HG02623 (cell line): ENCODE results near the gene PRSS36.

Experiments
- ATAC-seq: cut with Tn5 transposase; IDR thresholded peaks from one replicate; pipeline ENCODE4 v1.9.1; 2021; ENCODE audit warnings: moderate library complexity; ENCODE audit not compliant: unreplicated experiment

Gene PRSS36

DNA sequence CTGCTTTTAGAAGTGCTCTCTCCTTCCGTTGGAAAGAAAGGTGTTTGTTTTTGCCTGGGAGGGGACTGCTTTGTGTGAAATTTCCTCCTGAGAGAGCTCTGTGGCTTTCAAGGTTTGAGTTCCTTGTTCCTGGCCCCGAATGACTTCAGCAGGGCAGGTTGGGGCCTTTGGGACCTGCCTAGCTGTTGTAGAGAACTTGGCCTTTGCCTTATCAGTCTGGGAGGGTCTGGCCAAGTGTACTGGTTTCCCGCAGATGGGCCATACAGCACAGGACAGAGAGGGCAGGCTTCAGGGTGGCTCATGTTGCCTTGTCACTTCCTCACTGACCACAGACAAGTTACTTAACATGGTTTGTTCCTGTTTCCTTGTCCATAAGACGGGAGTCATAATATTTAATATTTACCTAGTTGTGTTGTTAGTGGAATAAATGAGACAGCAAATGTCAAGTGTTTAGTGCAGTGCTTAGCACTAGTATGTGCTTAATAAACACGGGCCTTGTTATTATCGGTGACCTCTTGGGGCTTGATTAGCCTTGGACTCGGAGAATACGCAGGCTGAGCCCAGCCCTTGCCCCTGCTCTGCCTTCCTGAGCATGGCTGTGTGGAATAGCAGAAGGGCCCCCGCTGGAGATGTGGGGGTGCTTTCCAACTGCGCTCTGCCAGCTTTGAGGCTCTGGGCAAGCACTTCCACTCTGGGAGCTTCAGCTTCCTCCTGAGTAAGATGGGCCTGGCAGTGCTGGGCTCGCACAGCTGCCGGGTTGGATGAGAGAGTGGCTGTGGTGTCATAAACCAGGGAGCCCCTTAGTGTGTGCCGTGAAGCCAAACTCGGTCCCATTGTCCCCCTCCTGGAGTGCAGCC lies 20.9 kb downstream of the PRSS36 start:
- ATAC-seq, result no peak

DNA sequence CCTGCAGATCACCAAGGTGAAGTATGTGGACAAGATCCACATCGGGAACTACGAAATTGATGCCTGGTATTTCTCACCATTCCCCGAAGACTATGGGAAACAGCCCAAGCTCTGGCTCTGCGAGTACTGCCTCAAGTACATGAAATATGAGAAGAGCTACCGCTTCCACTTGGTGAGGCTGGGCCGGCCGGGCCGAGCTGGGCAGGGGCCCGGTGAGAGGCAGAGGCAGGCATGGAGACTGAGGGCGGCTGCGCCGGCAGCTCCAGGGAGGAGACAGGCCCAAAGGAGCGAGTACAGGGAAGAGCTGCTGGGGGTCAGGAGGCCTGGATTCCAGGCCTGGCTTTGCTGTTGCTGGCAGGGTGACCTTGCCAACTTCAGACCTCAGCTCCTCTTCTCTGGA lies 22.7 kb downstream of the PRSS36 start:
- no peak for ATAC-seq

DNA sequence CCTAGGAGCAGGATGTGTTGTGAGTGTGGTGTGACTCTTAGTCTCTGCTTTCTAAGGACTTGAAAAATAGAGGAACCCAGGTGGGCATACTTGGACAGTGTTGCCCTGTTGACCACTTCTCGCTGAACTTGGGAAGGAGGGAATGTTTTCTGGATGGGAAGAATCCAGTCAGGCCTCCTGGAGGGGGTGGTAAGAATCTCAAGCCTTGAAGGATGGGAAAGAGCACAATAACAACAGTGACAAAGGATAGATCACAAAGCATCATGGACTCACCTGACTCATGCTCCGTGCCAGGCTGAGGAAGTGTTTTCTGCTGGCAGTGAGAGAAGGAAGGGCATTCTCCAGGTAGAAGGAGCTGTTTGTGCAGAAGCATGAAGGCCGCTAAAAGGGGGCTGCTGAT lies 24.0 kb downstream of the PRSS36 start:
- ATAC-seq, result no peak

DNA sequence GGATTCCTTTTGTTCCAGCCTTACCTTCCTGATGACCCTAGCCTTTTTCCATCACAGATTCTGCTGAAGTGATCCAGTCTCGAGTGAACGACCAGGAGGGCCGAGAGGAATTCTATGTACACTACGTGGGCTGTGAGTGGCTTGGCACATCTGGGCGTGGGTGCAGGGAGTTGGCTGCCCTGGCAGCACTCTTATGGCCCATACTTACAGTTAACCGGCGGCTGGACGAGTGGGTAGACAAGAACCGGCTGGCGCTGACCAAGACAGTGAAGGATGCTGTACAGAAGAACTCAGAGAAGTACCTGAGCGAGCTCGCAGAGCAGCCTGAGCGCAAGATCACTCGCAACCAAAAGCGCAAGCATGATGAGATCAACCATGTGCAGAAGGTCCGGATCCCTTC lies 29.7 kb downstream of the PRSS36 start:
- ATAC-seq, result no peak

DNA sequence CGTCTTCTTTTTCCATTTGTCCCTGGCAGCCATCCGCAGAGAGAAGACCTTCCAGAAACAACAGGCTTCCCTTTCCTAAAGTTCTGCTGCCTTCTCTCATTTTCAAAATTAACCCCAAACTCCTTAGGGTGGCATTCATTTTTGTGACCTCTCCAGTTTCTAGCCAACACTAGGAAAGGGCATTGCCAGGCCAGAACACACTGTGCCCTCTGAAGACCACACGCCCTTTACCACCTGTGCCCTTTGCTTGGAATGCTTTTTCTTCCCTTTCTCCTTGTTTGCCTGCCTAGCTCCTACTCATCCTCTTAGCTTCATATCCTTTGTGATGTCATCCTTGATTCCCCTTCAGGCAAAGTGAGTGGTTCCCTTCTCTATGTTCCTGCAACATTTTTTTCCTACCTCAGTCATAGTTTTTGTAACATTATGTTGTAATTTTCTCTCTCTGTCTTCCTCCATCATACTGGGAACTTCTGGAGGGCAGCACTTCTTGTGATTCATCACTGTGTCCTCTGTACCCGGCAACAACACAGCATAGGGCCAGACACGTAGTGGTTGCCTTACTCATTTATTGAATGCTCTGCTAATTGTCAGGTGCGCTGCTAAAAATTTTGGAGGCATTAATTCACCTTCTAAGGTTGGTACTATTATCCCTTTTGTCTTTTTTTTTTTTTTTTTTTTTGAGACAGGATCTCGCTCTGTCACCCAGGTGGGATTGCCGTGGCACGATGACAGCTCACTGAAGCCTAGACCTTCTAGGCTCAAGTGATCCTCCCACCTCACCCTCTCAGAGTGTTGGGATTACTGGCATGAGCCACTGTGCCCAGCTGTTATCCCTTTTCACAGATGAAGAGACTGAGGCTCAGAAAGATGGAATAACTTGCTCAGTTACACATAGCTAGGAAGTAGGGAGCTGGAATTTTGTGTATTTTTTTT lies 31.4 kb downstream of the PRSS36 start:
- ATAC-seq, result no peak

DNA sequence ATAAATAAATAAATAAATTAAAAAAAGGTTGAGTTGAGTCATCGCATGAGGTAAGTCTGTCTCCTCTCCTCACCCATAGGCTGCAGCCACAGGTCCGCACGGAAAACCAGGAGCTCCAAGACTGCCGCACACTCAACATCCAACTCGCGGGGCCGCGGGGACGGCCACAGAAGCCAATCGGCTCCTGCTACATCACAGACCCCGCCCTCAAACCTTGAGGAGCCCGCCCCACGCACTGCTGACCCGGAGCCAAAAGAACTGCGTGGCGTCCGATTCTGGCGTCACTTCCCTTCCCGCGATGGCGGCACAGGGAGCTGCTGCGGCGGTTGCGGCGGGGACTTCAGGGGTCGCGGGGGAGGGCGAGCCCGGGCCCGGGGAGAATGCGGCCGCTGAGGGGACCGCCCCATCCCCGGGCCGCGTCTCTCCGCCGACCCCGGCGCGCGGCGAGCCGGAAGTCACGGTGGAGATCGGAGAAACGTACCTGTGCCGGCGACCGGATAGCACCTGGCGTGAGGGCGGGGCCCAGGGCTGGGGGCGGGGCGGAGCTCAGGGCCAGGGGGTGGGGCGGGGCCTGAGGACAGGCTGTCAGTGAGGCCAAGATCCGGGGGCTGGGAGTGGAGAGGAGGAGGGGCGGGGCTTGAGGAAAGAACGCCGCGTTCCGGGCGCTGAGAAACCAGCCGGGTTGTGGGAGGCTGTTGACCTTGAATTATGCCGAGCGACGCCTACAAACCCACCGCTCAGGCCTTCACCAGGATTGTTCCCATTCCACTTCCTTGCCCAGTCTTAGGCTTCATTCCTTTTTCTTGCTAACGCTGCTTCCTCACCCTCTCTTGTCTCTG lies 32.3 kb downstream of the PRSS36 start, which contains the start of gene KAT8:
Gene KAT8 (plus strand): TSS at position 281 of the 839 bp plus-strand sequence. CDS start 18 bp downstream, at position 299.
- peak; percentile 84 for ATAC-seq

DNA sequence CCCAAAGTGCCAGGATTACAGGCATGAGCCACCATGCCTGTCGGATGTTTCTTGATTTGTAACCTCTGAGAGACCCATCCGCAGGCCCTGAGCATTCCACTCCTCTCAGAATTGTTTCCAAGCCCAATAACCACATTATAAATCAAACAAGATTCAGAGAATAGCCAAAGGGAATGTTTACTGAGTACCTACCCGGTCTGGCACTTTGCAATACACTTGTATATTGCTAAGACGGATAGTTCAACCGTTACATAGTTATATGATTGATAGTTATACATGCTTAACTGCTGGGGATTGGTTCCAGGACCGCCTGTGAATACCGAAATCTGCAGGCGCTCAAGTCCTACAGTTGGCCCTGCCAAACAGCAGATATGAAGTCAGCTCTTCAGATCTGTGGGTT lies 35.4 kb downstream of the PRSS36 start:
- ATAC-seq, result no peak

DNA sequence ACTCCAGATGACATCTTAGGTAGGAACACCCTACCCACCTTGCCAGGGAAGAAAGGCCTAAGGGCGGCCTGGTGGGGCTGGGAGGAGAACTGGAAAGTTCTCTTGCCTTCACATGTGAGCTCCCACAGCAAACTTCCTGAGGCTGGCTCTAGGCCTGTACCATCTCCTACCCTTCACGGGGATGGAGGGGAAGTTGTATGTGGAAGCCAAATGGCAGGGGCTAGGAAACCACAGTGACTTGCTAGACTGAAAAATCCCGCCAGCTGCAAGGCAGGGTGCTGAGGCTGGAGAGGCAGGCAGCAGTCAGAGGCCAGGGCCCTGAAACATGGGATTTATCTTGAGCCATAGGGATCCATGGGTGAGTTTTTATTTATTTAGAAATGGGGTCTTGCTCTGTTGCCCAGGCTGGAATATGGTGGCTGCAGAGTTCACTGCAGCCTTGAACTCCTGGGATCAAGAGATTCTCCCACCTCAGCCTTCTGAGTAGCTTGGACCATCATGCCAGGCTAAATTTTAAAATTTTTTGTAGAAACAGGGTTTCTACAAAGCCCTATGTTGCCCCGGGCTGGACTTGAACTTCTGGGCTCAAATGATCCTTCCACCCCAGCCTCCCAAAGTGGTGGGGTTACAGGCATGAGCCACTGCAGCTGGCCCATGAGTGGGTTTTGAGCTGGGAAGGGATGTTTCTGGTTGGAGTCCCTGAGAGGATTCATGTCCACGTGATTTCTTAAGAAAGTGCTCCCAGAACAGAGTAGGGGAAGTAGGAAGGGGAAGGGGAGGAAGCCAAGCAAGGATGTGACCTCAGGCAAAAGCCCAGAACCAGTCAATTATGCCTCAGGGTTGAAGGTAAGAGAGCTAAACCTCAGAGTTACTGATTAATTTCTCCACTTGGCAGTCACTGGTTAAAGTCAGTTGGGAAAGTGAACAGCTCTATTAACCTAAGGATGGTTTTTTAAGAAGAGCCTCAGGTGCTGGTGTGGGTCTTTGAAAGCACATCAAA lies 36.4 kb downstream of the PRSS36 start:
- no peak for ATAC-seq

DNA sequence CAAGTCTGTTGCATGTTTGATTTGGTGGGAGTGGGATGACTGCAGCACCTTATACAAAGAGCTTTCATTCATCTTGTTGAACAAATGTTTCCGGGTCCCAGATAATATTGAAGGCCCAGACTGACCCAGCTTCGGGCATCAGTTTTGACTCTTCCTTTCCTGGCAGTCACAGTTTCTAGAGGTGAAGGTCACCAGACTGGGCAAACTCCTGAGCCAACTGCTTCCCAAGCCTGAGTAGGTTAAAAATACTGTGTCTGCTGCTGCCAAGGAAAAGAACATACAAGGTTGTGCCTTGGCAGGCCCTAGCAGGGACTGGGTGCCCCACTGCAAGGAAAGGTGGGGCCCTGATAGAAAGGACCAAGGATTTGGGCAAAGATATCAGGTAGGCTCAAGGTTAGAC lies 37.2 kb downstream of the PRSS36 start:
- no peak for ATAC-seq

DNA sequence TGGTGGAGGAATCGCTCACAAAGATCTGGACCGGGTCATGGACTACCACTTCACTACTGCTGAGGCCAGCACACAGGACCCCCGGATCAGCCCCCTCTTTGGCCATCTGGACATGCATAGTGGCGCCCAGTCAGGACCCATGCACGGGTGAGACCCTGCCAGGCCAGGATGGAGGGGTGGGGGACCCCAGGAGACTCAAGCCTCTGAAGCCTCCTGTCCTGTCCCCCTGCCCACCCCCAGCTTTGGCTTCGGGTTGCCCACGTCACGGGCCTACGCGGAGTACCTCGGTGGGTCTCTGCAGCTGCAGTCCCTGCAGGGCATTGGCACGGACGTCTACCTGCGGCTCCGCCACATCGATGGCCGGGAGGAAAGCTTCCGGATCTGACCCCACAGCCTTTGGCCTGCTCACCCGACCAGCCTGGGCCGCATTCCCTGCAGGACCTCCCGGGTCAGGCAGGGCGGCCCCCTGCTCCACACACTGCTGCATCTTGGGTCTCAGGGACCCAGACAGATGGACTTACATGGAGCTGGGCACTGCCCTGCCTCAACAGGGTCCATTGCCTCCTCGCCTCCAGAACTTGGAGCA lies 37.9 kb downstream of the PRSS36 start:
- ATAC-seq, result no peak

DNA sequence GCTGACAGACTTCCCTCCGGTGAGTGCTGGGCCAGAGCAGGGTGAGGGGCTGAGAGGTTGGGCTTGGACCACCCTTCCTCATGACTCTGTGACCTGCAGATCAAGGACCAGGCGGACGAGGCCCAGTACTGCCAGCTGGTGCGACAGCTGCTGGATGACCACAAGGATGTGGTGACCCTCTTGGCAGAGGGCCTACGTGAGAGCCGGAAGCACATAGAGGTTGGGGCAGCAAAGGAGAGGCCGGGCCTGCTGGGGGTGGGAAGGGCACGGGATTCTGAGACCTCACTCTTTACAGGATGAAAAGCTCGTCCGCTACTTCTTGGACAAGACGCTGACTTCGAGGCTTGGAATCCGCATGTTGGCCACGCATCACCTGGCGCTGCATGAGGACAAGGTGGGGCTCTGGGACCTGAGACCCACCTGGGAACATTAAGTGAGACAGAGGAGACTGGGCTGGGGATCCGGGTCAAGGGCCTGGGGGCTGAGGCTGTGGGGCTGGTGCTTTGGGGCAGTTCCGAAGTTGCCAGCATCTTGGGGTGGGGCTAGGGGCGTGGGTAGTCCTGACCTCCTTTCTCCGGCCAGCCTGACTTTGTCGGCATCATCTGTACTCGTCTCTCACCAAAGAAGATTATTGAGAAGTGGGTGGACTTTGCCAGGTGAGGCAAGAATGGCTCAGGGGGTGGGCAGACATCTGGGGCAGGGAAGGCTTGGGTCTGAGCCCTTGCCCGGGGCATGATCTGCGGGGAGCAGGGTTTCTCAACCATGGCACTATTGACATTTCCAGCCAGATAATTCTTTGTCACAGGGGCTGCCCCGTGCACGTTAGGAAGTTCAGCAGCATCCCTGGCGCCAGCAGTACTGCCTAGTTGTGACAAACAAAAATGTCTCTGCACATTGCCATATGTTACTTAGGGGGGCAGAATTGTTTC lies 39.5 kb downstream of the PRSS36 start:
- ATAC-seq, result no peak

DNA sequence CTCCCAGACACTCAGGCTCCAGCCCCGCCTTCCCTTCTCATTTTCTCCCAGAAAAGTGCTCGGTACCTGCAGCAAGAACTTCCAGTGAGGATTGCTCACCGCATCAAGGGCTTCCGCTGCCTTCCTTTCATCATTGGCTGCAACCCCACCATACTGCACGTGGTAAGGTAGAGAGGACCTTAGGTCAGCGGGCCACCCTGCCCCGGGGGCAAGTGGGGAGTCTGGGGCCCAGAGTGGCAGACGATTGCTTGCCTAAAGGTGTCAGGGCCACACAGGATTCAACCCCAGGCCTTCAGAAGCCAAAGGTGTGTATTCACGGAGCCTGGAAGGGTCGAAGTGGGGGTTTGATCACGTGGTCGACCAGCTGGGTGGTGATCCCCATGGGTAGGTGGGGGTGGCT lies 40.2 kb downstream of the PRSS36 start:
- ATAC-seq, result no peak

DNA sequence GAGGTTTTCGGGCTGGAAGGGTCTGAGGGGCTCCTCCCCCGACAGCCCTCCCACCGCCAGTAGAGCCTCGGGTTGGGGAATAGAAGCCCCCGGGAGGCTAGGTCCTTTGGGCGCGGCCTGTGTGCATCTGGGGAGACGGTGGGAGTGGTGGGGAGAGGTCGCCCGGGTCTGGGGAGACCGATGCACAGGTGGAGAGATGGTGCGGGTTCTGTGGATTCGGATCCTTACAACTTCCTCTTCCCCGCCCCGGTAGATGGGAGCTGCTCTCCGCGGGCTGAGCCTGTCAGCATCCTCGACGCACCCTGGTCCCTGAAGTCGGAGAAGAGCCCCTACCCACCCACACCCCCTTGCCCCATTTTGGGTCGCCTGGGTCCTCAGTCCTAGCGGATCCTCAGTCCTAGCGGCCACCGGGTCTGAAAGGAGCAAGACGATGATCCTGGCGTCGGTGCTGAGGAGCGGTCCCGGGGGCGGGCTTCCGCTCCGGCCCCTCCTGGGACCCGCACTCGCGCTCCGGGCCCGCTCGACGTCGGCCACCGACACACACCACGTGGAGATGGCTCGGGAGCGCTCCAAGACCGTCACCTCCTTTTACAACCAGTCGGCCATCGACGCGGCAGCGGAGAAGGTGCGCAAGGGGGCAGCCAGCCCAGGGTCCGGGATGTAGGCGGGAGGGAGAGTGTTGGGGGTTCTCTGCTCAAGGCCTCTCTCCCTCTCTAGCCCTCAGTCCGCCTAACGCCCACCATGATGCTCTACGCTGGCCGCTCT lies 40.9 kb downstream of the PRSS36 start:
- ATAC-seq, result no peak

DNA sequence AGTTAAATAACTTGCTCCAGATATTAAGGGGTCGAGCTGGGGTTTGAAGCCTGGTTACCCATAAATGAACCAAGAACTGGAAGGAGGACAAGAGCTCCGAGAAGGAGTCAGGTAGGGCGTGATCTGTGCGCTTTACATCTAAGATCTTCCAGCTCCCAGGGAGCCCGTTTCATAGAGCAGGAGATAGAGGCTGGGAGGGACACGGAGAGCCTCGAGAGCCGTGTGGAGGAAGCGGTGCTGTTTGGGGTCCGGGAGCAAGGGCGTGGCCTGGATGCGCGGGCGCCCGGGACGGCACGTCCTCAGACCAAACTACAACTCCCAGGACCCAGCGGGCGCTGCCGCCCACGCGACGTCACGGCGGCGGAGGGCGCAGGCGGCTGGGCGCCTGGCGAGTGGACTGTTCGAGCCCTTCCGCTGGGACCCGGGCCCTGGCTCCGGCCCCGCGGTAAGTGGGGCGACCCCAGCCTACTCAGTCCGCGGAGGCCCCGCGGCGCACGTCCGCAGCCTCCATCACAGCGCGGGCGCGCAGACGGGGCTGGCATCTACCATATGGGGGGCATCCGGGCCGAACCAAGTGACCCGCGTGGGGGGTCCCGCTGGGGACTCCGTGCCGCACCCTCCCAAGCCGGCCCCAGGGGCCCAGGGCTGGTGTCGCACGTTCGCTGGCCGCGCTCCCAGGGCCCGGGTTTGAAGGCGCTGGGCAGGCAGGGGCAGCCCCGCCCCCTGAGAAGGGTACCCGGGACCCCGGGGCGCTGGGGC lies 41.7 kb downstream of the PRSS36 start, which contains the start of gene BCKDK:
Gene BCKDK (plus strand): TSS at position 352 of the 759 bp plus-strand sequence. CDS start 838 bp downstream, outside the sequence.
- peak; percentile 78 for ATAC-seq

DNA sequence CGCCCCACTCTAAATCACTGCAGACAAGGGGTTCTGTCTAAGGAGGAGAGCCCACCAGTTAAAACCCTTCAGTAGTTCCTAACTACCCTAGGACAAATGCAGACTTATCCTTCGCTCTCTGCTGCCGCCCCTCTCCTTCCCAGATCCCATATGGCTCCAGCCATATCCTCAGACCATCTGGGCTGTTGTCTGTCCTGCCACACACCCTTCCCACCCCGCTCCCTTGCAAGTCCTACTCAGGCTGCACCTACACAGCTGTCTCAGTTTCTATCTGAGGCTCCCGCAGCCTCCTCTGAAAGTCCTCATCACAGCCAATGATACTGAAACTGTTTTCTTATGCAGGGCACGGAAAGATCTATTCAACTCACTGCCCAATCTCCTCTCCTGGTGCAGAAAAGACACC lies 42.4 kb downstream of the PRSS36 start:
- ATAC-seq, result no peak
